Activated T-helper 2 cell treated with anti-CD3 and anti-CD28 coated beads, Interferon-gamma antibody, Interleukin-2, Interleukin-4, amounts not matched to agents 10 μg/mL and 5 μg/mL and 100 μg/mL, durations not matched to agents 14 hours and 24 hours and 36 hours (primary cell): ENCODE results near the gene NIPAL4. TPM values are rescaled to one million over a fixed set of nuclear protein-coding genes. Genes with fewer than 3 reads are reported as not detected.
"Not testable (repeated sequence)": the region's sequence is repeated elsewhere in the genome, so short reads cannot be mapped to it uniquely, and the experiment has no call there.

ENCODE experiments used
- DNase-seq: peaks from one replicate; pipeline ENCODE4 v3.0.0; 2021; ENCODE audit warnings: low spot score
- H3K27ac Mint-ChIP-seq: one replicate; pipeline ENCODE4 v1.8.0; 2021; ENCODE audit warnings: mixed read lengths
- H3K27me3 Mint-ChIP-seq: one replicate; pipeline ENCODE4 v1.8.0; 2021; ENCODE audit warnings: low read depth, mixed read lengths
- H3K36me3 Mint-ChIP-seq: one replicate; pipeline ENCODE4 v1.8.0; 2021; ENCODE audit warnings: low read depth, mixed read lengths
- H3K4me1 Mint-ChIP-seq: one replicate; pipeline ENCODE4 v1.8.0; 2021; ENCODE audit warnings: low read depth, mixed read lengths
- H3K4me3 Mint-ChIP-seq: one replicate; pipeline ENCODE4 v1.8.0; 2021; ENCODE audit warnings: low read depth, mild to moderate bottlenecking, moderate library complexity, mixed read lengths
- H3K9me3 Mint-ChIP-seq: one replicate; pipeline ENCODE4 v1.8.0; 2021; ENCODE audit warnings: mixed read lengths
- intact Hi-C: fragments of 100-400 bp; cut with micrococcal nuclease; formaldehyde crosslinking; loops from one replicate; pipeline ENCODE4 v1.15.1; 2023
- total RNA-seq: library from RNA; stranded (reverse); gene quantifications from 2 replicates; pipeline ENCODE4 v1.2.3, GENCODE V29; 2022

The NIPAL4 gene
- total RNA-seq, 1 donor from 2014 or later: 2.1 TPM

- intact Hi-C loops: no loop called here
- DNase-seq: no peak
- Mint-ChIP-seq H3K4me3 (no peak overlapping the region), H3K27me3 (no peaks in the 10 kb centered on the region), H3K27ac (peak overlapping the region; percentile 28), H3K4me1 (peaks cover 37% of the 10 kb centered on the region), H3K9me3 (no peaks in the 10 kb centered on the region), H3K36me3 (peaks cover 94% of the 10 kb centered on the region)
These were observed 21.3 kb downstream of the NIPAL4 start for GRCh38 chr5:157481265-157481664.

GRCh38 chr5:157481666-157482065 lies 21.7 kb downstream of the NIPAL4 start:
- H3K4me3 Mint-ChIP-seq: no peak overlapping the region
- H3K4me1 Mint-ChIP-seq: peaks cover 40% of the 10 kb centered on the region
- H3K27ac Mint-ChIP-seq: no peak overlapping the region
- no peaks in the 10 kb centered on the region for H3K9me3 Mint-ChIP-seq
- intact Hi-C loops: no loop called here
- DNase-seq: no peak
- no peaks in the 10 kb centered on the region for H3K27me3 Mint-ChIP-seq
- H3K36me3 Mint-ChIP-seq: peaks cover 95% of the 10 kb centered on the region

- H3K36me3 Mint-ChIP-seq: peaks cover 95% of the 10 kb centered on the region
- peaks cover 44% of the 10 kb centered on the region for H3K4me1 Mint-ChIP-seq
- H3K4me3 Mint-ChIP-seq, H3K27ac Mint-ChIP-seq, DNase-seq, H3K9me3 Mint-ChIP-seq, H3K27me3 Mint-ChIP-seq, intact Hi-C loops: not testable (repeated sequence)
These were observed 22.7 kb downstream of the NIPAL4 start for GRCh38 chr5:157482702-157483101.

DNA sequence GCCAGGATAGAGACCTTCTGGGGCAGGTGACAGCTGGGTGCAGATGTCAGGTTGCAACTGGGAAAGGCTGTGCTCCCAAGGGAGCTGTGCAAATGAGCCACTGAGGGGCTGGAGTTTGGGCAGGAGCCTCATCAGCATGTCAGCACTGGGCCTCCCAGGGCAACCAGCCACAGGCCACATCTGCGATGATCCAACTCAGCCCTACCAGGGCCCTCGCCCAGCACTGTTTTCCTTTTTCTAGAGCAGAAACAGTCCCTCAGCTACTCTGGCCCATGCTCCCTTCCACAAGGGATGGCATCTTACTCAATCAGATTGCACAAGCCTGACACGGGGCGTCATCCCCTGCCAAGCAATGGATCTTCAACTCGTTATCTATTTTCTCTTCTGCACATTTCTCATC lies 24.8 kb downstream of the NIPAL4 start:
- H3K4me1 Mint-ChIP-seq: peaks cover 37% of the 10 kb centered on the region
- no peak for DNase-seq
- H3K9me3 Mint-ChIP-seq: no peaks in the 10 kb centered on the region
- peaks cover 95% of the 10 kb centered on the region for H3K36me3 Mint-ChIP-seq
- H3K27ac Mint-ChIP-seq: no peak overlapping the region
- intact Hi-C loops: no loop called here
- H3K4me3 Mint-ChIP-seq: no peak overlapping the region
- no peaks in the 10 kb centered on the region for H3K27me3 Mint-ChIP-seq

DNA sequence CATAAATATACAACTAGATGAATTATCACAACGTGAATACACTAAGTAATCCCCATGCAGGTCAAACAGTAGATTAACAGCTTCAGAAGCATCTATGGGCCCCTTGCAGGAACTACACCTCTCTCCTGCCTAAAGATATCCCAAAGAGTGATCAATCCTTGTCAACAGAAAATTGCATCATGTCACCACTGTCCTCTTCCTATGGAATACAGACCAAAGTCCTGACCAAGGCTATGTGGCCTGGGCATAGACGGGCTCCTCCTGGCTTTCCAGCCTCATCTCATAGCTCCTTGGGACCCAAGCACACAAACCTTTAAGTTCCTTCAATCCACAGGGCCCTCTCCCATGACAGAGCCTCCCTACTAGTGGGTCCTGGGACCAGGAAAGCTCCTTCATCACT lies 25.3 kb downstream of the NIPAL4 start:
- DNase-seq: no peak
- Mint-ChIP-seq H3K27ac (no peak overlapping the region), H3K4me1 (peaks cover 33% of the 10 kb centered on the region), H3K4me3 (no peak overlapping the region), H3K9me3 (no peaks in the 10 kb centered on the region), H3K36me3 (peaks cover 93% of the 10 kb centered on the region), H3K27me3 (no peaks in the 10 kb centered on the region)
- intact Hi-C loops: no loop called here

- Mint-ChIP-seq H3K9me3 (no peaks in the 10 kb centered on the region), H3K27me3 (no peaks in the 10 kb centered on the region), H3K4me3 (no peak overlapping the region), H3K4me1 (peaks cover 28% of the 10 kb centered on the region), H3K27ac (peak overlapping the region; percentile 5), H3K36me3 (peaks cover 92% of the 10 kb centered on the region)
- intact Hi-C loops: no loop called here
- DNase-seq: no peak
These were observed 25.8 kb downstream of the NIPAL4 start for GRCh38 chr5:157485811-157486210.

DNA sequence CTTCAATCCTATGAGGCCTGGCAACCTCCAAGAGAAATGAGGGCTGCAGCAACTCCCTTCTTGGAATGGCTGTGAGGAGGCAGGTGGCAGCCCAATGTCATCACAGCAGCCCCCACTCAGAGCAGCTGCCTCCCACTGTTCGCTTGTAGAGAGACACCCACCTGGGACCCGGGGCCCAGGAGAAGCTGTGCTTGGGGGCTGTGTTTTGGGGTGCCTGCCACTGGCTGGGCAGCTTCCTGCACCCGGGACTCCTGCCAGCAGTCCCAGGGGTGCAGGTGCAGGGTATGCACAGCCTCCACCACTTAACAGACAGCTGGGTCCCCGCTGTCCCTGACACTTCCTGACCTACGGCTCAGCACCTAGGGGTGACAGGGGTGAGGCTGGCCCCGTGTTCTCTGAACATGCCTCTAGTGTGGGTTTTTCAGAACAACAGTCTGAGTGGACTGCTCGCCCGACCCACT lies 26.2 kb downstream of the NIPAL4 start:
- no peak for DNase-seq
- H3K4me3 Mint-ChIP-seq: no peak overlapping the region
- intact Hi-C loops: no loop called here
- H3K9me3 Mint-ChIP-seq: no peaks in the 10 kb centered on the region
- peaks cover 92% of the 10 kb centered on the region for H3K36me3 Mint-ChIP-seq
- H3K27me3 Mint-ChIP-seq: no peaks in the 10 kb centered on the region
- peaks cover 26% of the 10 kb centered on the region for H3K4me1 Mint-ChIP-seq
- peak overlapping the region; percentile 7 for H3K27ac Mint-ChIP-seq

DNA sequence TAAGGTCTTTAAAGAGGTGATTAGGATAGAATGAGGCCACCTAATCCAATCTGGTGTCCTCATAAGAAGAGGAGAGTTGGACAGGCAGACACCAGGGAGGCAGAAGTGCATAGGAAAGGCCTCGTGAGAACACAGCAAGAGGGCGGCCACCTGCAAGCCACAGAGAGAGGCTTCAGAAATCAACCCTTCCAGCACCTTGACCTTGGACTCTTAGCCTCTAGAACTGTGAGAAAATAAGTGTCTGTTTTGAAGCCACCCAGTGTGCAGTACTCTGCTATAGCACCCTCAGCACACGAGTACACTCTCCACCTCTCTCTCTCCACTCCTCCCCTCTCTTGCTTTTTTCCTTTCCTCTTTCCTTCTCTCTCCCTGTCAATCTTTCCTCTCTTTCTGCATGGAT lies 26.8 kb downstream of the NIPAL4 start:
- Mint-ChIP-seq H3K9me3 (no peaks in the 10 kb centered on the region), H3K4me3 (no peak overlapping the region), H3K36me3 (peaks cover 93% of the 10 kb centered on the region), H3K27ac (peak overlapping the region; percentile 68), H3K4me1 (peaks cover 24% of the 10 kb centered on the region), H3K27me3 (no peaks in the 10 kb centered on the region)
- DNase-seq: no peak
- intact Hi-C loops: no loop called here

- no peak for DNase-seq
- intact Hi-C loops: no loop called here
- no peak overlapping the region for H3K4me3 Mint-ChIP-seq
- H3K4me1 Mint-ChIP-seq: peaks cover 22% of the 10 kb centered on the region
- peak overlapping the region; percentile 68 for H3K27ac Mint-ChIP-seq
- H3K9me3 Mint-ChIP-seq: no peaks in the 10 kb centered on the region
- H3K36me3 Mint-ChIP-seq: peaks cover 92% of the 10 kb centered on the region
- no peaks in the 10 kb centered on the region for H3K27me3 Mint-ChIP-seq
These were observed 27.3 kb downstream of the NIPAL4 start for GRCh38 chr5:157487358-157487757.

- Mint-ChIP-seq H3K36me3 (peaks cover 86% of the 10 kb centered on the region), H3K4me1 (peaks cover 19% of the 10 kb centered on the region), H3K27ac (no peak overlapping the region), H3K4me3 (no peak overlapping the region), H3K9me3 (no peaks in the 10 kb centered on the region), H3K27me3 (no peaks in the 10 kb centered on the region)
- intact Hi-C loops: no loop called here
- DNase-seq: no peak
These were observed 31.5 kb downstream of the NIPAL4 start for GRCh38 chr5:157491471-157491995.

GRCh38 chr5:157492886-157493285 lies 32.9 kb downstream of the NIPAL4 start:
- Mint-ChIP-seq H3K27me3 (no peaks in the 10 kb centered on the region), H3K27ac (no peak overlapping the region), H3K4me3 (no peak overlapping the region), H3K36me3 (peaks cover 84% of the 10 kb centered on the region), H3K4me1 (peaks cover 11% of the 10 kb centered on the region), H3K9me3 (no peaks in the 10 kb centered on the region)
- intact Hi-C loops: no loop called here
- DNase-seq: no peak

DNA sequence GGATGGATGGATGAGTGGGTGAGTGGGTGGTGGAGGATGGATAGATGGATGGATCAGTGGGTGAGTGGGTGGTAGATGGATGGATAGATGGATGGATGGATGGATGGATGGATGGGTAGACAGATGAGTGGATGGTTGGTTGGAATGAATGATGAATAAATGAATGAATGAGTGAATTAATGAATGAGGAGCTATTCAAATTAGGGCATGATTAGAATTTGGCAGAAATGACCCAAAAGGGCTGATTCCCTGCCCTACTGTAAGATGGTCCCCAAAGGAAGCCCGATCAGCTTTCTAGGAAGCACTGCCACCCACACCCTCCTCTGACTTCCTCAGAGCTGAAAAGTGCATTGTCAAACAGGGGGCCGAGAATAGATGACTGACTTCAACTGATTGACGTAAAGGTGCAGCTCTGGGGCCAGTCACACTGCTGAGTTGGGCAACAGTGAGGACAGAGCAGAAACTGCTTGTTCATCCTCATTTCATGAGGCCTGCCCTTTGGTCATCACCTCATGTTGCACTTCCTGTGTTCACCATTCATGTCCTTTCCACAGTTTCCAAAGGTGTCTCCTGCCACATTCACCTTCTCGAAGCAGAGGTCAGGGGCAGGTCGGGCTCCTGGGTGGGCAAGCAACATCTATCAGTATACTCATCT lies 34.3 kb downstream of the NIPAL4 start:
- no peak for DNase-seq
- intact Hi-C loops: no loop called here
- no peaks in the 10 kb centered on the region for H3K9me3 Mint-ChIP-seq
- H3K4me3 Mint-ChIP-seq: no peak overlapping the region
- H3K36me3 Mint-ChIP-seq: peaks cover 75% of the 10 kb centered on the region
- H3K4me1 Mint-ChIP-seq: peaks cover 8% of the 10 kb centered on the region
- H3K27me3 Mint-ChIP-seq: no peaks in the 10 kb centered on the region
- peak overlapping the region; percentile 25 for H3K27ac Mint-ChIP-seq

- no peak for DNase-seq
- Mint-ChIP-seq H3K4me3 (no peak overlapping the region), H3K27me3 (no peaks in the 10 kb centered on the region), H3K4me1 (peaks cover 16% of the 10 kb centered on the region), H3K36me3 (peaks cover 78% of the 10 kb centered on the region), H3K27ac (peak overlapping the region; percentile 26), H3K9me3 (no peaks in the 10 kb centered on the region)
- intact Hi-C loops: no loop called here
These were observed 36.9 kb downstream of the NIPAL4 start for GRCh38 chr5:157496864-157497263.
